OCI-LY3 (cell line): ENCODE results near the gene NUDT15.

Experiments used
- H2AFZ ChIP-seq: fragments of 200-600, 300-600 bp; shearing (Covaris generic); 2 replicates; pipeline ENCODE4 v1.6.0; 2014; ENCODE audit warnings: antibody characterized with exemption, low read depth, low read length
- H3K27ac ChIP-seq: fragments of 200-600, 300-600 bp; sonication (generic); 2 replicates; pipeline ENCODE4 v1.5.1; 2014; ENCODE audit warnings: mild to moderate bottlenecking, low read length, moderate library complexity, mixed read lengths
- H3K27me3 ChIP-seq: fragments of 200-600, 300-600 bp; sonication (generic); 2 replicates; pipeline ENCODE4 v1.6.1; 2014; ENCODE audit warnings: low read depth, low read length, mixed read lengths
- H3K36me3 ChIP-seq: fragments of 200-600, 300-600 bp; sonication (generic); replicated peaks from 2 replicates; pipeline ENCODE3; 2014; ENCODE audit warnings: low read depth, low read length, mixed read lengths
- H3K4me1 ChIP-seq: fragments of 300-600, 200-600 bp; sonication (generic); 2 replicates; pipeline ENCODE4 v1.6.1; 2014; ENCODE audit warnings: low read length, mixed read lengths
- H3K4me2 ChIP-seq: fragments of 200-600, 300-600 bp; sonication (generic); 2 replicates; pipeline ENCODE4 v1.6.1; 2014; ENCODE audit warnings: low read length, mixed read lengths
- H3K4me3 ChIP-seq: fragments of 300-600, 200-600 bp; sonication (generic); 2 replicates; pipeline ENCODE4 v1.5.1; 2014; ENCODE audit warnings: antibody characterized with exemption, mild to moderate bottlenecking, low read length, moderate library complexity
- H3K79me2 ChIP-seq: fragments of 300-600, 200-600 bp; shearing (Covaris generic); 2 replicates; pipeline ENCODE4 v1.6.1; 2014; ENCODE audit warnings: mild to moderate bottlenecking, low read length, mixed read lengths
- H3K9ac ChIP-seq: fragments of 300-600, 200-600 bp; shearing (Covaris generic); 2 replicates; pipeline ENCODE4 v1.6.0; 2014; ENCODE audit warnings: mild to moderate bottlenecking, low read length, moderate library complexity
- H3K9me3 ChIP-seq: fragments of 200-600, 300-600 bp; shearing (Covaris generic); 2 replicates; pipeline ENCODE4 v1.6.1; 2014; ENCODE audit warnings: low read length, mixed read lengths; ENCODE audit not compliant: insufficient read depth
- H4K20me1 ChIP-seq: fragments of 200-600, 300-600 bp; sonication (generic); 2 replicates; pipeline ENCODE4 v1.6.1; 2016; ENCODE audit warnings: low read length, mixed read lengths; ENCODE audit not compliant: insufficient read depth
- EZH2phosphoT487 ChIP-seq: fragments of 200-600 bp; shearing (Covaris generic); IDR thresholded peaks from 2 replicates; pipeline ENCODE4 v1.6.1; 2018; ENCODE audit warnings: antibody characterized with exemption, mixed run types, low read depth
- TF ChIP-seq, protein P1 (sequence below): fragments of 200-600, 300-600 bp; sonication (generic); IDR thresholded peaks from 2 replicates; pipeline ENCODE4 v1.5.1; 2014; ENCODE audit warnings: antibody characterized with exemption, low read length, low read depth

NUDT15 gene

DNA sequence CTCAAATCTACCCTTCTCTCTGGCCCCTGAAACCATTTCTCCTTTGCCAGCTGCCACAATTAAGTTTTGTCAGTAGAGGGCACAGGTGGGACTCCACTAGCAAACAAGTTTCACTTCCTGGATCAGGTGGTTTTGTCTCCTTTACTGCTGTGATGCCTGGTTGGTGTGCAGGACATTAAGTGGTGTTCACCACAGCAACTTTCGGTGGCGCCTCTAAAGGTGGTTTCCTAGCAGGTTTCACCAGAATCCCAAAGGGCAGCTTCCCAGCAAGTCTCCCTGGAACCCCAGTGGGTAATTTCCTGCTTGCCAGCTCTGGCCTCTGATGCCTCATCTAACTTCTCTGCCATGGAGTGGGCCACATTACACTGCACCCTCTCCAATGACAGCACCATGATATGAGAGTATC is 40.7 kb downstream of the NUDT15 start:
- peak overlapping the region; percentile 69 for H3K27ac ChIP-seq
- peak overlapping the region; percentile 52 for H3K4me2 ChIP-seq

DNA sequence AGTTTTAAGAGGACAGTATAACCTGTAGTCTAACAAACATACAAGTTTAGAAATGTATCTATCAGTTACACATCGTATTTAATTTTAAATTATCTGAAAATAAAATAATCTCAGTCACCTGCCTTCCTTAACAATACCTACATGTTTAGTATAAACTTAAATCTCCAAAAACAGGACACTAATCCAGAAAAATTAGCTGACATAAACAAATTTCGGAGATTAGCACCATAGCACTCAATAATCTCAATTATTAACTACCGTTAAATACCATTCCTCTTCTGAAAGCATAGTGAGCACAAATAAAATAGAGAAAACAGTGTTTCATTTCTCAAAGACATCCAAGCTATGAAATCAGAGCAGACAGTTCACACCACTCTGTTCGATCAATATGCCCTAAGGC is 44.2 kb downstream of the NUDT15 start:
- H3K4me2 ChIP-seq, result no peak overlapping the region
- peaks cover 47% of the 10 kb centered on the region for H3K36me3 ChIP-seq
- H3K4me3 ChIP-seq, result no peak overlapping the region
- no peak overlapping the region for H2AFZ ChIP-seq
- peaks cover 3% of the 10 kb centered on the region; the same call in 1 of the 2 replicates for H4K20me1 ChIP-seq
- TF ChIP-seq EZH2phosphoT487, result no peak
- TF ChIP-seq, protein P1, sequence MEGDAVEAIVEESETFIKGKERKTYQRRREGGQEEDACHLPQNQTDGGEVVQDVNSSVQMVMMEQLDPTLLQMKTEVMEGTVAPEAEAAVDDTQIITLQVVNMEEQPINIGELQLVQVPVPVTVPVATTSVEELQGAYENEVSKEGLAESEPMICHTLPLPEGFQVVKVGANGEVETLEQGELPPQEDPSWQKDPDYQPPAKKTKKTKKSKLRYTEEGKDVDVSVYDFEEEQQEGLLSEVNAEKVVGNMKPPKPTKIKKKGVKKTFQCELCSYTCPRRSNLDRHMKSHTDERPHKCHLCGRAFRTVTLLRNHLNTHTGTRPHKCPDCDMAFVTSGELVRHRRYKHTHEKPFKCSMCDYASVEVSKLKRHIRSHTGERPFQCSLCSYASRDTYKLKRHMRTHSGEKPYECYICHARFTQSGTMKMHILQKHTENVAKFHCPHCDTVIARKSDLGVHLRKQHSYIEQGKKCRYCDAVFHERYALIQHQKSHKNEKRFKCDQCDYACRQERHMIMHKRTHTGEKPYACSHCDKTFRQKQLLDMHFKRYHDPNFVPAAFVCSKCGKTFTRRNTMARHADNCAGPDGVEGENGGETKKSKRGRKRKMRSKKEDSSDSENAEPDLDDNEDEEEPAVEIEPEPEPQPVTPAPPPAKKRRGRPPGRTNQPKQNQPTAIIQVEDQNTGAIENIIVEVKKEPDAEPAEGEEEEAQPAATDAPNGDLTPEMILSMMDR, result no peak
- no peaks in the 10 kb centered on the region for H3K27me3 ChIP-seq
- H3K27ac ChIP-seq, result no peak overlapping the region
- no peaks in the 10 kb centered on the region for H3K9me3 ChIP-seq
- H3K79me2 ChIP-seq, result peaks cover 4% of the 10 kb centered on the region; the same call in 1 of the 2 replicates
- peaks cover 9% of the 10 kb centered on the region for H3K4me1 ChIP-seq
- no peak overlapping the region for H3K9ac ChIP-seq

More for the DNA sequence above, 40.7 kb downstream of the NUDT15 start:
- Histone ChIP-seq H3K27me3 (no peaks in the 10 kb centered on the region), H4K20me1 (peaks cover 3% of the 10 kb centered on the region; the same call in 1 of the 2 replicates), H3K9me3 (no peaks in the 10 kb centered on the region), H3K36me3 (peaks cover 63% of the 10 kb centered on the region), H3K4me3 (peak overlapping the region; percentile 7; the same call in 1 of the 2 replicates), H3K4me1 (peaks cover 9% of the 10 kb centered on the region), H3K79me2 (no peaks in the 10 kb centered on the region), H3K9ac (peak overlapping the region; percentile 2; the same call in 1 of the 2 replicates), H2AFZ (no peak overlapping the region)
- TF ChIP-seq, protein P1, result peak; percentile 84
- no peak for TF ChIP-seq EZH2phosphoT487

DNA sequence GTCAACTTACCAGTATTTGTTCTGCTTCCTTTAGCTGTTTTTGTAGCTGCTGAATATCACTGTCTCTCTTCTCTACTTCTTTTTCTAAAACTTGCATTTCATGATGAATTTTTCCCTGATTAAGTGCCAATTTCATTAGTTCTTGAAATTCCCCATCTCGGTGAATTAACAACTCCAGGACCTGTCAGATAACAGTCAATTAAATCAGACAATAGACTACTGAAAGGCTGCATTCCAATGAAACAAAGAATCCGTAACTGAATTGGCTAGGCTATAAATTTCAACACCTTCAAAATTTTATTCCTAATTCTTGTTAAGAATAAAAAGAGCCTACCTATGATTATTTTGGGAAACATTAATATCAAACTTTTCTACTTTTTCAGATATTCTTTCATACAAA is 48.7 kb downstream of the NUDT15 start:
- Histone ChIP-seq H3K9me3 (no peaks in the 10 kb centered on the region), H2AFZ (no peak overlapping the region), H3K27ac (no peak overlapping the region), H3K79me2 (peaks cover 43% of the 10 kb centered on the region), H3K4me1 (no peaks in the 10 kb centered on the region), H3K36me3 (peaks cover 24% of the 10 kb centered on the region), H3K4me2 (no peak overlapping the region), H3K27me3 (no peaks in the 10 kb centered on the region), H3K9ac (no peak overlapping the region), H4K20me1 (peaks cover 16% of the 10 kb centered on the region; the same call in 1 of the 2 replicates), H3K4me3 (no peak overlapping the region)
- TF ChIP-seq EZH2phosphoT487, result no peak
- TF ChIP-seq, protein P1, result no peak

DNA sequence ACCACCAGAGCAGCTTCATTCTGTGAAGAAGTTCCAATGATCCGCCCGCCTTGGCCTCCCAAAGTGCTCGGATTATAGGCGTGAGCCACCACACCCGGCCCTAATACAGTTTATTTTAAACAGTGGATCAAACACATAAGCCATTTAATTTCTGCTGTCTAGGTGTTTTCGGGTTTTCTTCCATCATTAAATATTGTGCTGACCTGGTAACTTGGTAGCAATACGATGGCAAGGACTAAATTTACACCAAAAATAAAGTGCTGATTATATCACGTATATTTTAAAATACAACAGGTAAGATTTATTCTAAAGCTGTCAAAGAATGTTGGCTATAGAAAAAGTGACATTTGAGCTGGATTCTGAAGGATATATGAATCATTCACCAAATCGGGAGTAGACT is 56.1 kb downstream of the NUDT15 start:
- H3K4me3 ChIP-seq, result peak overlapping the region; percentile 86
- peaks cover 2% of the 10 kb centered on the region for H3K36me3 ChIP-seq
- no peak overlapping the region for H2AFZ ChIP-seq
- peak overlapping the region; percentile 78 for H3K4me2 ChIP-seq
- H3K79me2 ChIP-seq, result peaks cover 63% of the 10 kb centered on the region
- H3K9ac ChIP-seq, result peak overlapping the region; percentile 82; the same call in 1 of the 2 replicates
- H3K4me1 ChIP-seq, result peaks cover 16% of the 10 kb centered on the region
- peaks cover 39% of the 10 kb centered on the region for H4K20me1 ChIP-seq
- no peaks in the 10 kb centered on the region for H3K9me3 ChIP-seq
- TF ChIP-seq, protein P1, result no peak
- TF ChIP-seq EZH2phosphoT487, result no peak
- 0 out of 2 replicates have a peak, but pooled peaks cover under 1% of the 10 kb centered on the region for H3K27me3 ChIP-seq
- H3K27ac ChIP-seq, result no peak overlapping the region
